ENCODE results near the gene RFXANK. TPM values are rescaled to one million over a fixed set of nuclear protein-coding genes. Genes with fewer than 3 reads are reported as not detected.

Gene RFXANK
- polyA plus RNA-seq, 6 donors from 2014 or later = 74.7 to 141 (median 85.8) TPM

GRCh38 chr19:19230999-19231398, 38.9 kb downstream of the RFXANK start:
- no peaks in the 10 kb centered on the region for H3K4me1 Mint-ChIP-seq
- H3K27ac Mint-ChIP-seq = no peak overlapping the region
- no peaks in the 10 kb centered on the region for H3K36me3 Mint-ChIP-seq
- ATAC-seq (ENCODE audit: low read depth in 2 of 2) = no peak
- H3K27me3 Mint-ChIP-seq = peaks cover 5 to 35% (median 32%) of the 10 kb centered on the region in 3 donors
- peaks cover 1 to 27% (median 17%) of the 10 kb centered on the region in 7 donors for H3K9me3 Mint-ChIP-seq
- no peak overlapping the region for H3K4me3 Mint-ChIP-seq
- no peak for DNase-seq

DNA sequence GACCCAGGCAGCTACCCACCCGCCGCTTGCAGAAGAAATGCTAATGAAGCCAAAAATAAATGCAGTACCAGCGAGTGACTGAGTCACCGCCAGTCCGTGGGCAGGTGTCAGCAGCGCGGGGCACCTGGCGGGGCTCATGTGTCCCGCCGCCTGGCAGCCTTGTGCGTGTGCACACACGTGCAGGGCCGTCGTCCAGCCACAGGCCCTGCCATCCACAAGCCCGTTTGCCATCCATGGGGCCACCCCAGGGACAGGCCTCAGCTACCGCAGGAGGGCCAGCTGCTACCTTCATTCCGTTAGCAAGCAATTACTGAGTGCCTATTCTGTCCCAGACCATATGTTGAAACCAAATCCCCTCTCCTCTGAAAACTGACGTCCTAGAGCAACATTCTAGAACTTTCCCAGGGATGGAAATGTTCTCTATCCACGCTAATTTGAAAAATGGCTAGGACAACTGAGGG, 40.2 kb downstream of the RFXANK start:
- ATAC-seq (ENCODE audit: low read depth in 2 of 2) (no peak), DNase-seq (no peak)
- H3K4me3 Mint-ChIP-seq = no peak overlapping the region
- H3K9me3 Mint-ChIP-seq = peaks cover 5 to 31% (median 20%) of the 10 kb centered on the region in 7 donors
- H3K4me1 Mint-ChIP-seq = no peaks in the 10 kb centered on the region
- H3K27ac Mint-ChIP-seq = no peak overlapping the region
- H3K36me3 Mint-ChIP-seq = no peaks in the 10 kb centered on the region
- peaks cover 5 to 22% (median 21%) of the 10 kb centered on the region in 3 donors for H3K27me3 Mint-ChIP-seq

GRCh38 chr19:19234220-19234816, 42.3 kb downstream of the RFXANK start:
- peaks cover 7 to 26% (median 21%) of the 10 kb centered on the region in 3 donors for H3K27me3 Mint-ChIP-seq
- peaks cover 5 to 36% (median 24%) of the 10 kb centered on the region in 7 donors for H3K9me3 Mint-ChIP-seq
- H3K36me3 Mint-ChIP-seq = no peaks in the 10 kb centered on the region
- H3K4me1 Mint-ChIP-seq = no peaks in the 10 kb centered on the region
- DNase-seq (no peak), ATAC-seq (ENCODE audit: low read depth in 2 of 2) (no peak)
- H3K4me3 Mint-ChIP-seq = no peak overlapping the region
- H3K27ac Mint-ChIP-seq = no peak overlapping the region

DNA sequence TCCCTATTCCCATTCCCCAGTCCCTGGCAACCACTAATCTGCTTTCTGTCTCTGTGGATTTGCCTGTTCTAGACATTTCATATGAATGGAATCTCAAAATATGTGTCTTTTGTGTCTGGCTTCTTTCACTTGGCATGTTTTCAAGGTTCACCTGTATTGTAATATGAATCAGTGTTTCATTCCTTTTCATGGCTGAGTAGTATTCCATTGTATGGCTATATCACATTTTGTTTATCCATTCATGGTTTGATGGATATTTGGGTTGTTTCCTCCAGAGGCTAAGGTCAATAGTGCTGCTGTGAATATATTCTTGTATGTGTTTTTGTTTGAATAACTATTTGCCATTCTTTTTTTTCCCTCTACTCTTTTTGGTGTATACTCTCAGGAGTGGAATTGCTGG, 44.1 kb downstream of the RFXANK start:
- ATAC-seq (ENCODE audit: low read depth in 2 of 2) = no peak
- Mint-ChIP-seq H3K4me3 (peak overlapping the region in 1 of 8 donors; percentile 33), H3K36me3 (peaks cover 0 to 8% of the 10 kb centered on the region in 2 donors), H3K27me3 (peaks cover 7 to 40% (median 34%) of the 10 kb centered on the region in 3 donors), H3K9me3 (peaks cover 5 to 36% (median 24%) of the 10 kb centered on the region in 7 donors), H3K4me1 (no peaks in the 10 kb centered on the region), H3K27ac (no peak overlapping the region)
- no peak for DNase-seq

GRCh38 chr19:19238126-19238894, 46.3 kb downstream of the RFXANK start:
- H3K27me3 Mint-ChIP-seq = peaks cover 7 to 41% (median 26%) of the 10 kb centered on the region in 3 donors
- no peak overlapping the region for H3K27ac Mint-ChIP-seq
- no peak for DNase-seq
- H3K9me3 Mint-ChIP-seq = peaks cover 5 to 28% (median 22%) of the 10 kb centered on the region in 7 donors
- H3K4me1 Mint-ChIP-seq = no peaks in the 10 kb centered on the region
- H3K4me3 Mint-ChIP-seq = no peak overlapping the region
- H3K36me3 Mint-ChIP-seq = peaks cover 0 to 8% of the 10 kb centered on the region in 2 donors
- ATAC-seq (ENCODE audit: low read depth in 2 of 2) = no peak

- Mint-ChIP-seq H3K4me1 (no peaks in the 10 kb centered on the region), H3K27me3 (peaks cover 7 to 41% (median 26%) of the 10 kb centered on the region in 3 donors), H3K9me3 (peaks cover 5 to 21% (median 10%) of the 10 kb centered on the region in 7 donors), H3K27ac (no peak overlapping the region), H3K36me3 (peaks cover 0 to 8% of the 10 kb centered on the region in 2 donors), H3K4me3 (no peak overlapping the region)
- DNase-seq (no peak), ATAC-seq (ENCODE audit: low read depth in 2 of 2) (no peak)
Measured at GRCh38 chr19:19239675-19240074, 47.6 kb downstream of the RFXANK start.

DNA sequence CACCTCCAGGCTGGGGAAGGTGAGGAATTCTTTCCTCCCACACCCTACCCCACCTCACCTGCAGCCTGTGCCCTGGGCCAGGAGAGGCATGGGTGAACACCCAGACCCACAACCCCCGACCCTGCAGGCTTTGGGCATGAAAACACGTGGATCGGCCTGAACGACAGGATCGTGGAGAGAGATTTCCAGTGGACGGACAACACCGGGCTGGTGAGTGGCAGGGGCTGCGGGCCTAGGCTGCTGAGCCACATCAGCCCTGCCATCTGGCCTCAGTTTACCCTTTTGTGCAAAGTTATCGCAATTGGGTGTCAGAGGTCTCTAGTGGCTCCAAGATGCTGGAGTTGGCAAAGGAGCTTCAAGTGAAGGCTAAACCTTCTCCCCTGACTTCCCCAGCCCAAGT, 48.4 kb downstream of the RFXANK start:
- H3K36me3 Mint-ChIP-seq = peaks cover 0 to 8% of the 10 kb centered on the region in 2 donors
- no peak overlapping the region for H3K4me3 Mint-ChIP-seq
- peaks cover 5 to 16% (median 8%) of the 10 kb centered on the region in 7 donors for H3K9me3 Mint-ChIP-seq
- ATAC-seq (ENCODE audit: low read depth in 2 of 2) (no peak), DNase-seq (no peak)
- no peak overlapping the region for H3K27ac Mint-ChIP-seq
- H3K27me3 Mint-ChIP-seq = peaks cover 7 to 43% (median 26%) of the 10 kb centered on the region in 3 donors
- no peaks in the 10 kb centered on the region for H3K4me1 Mint-ChIP-seq

- H3K9me3 Mint-ChIP-seq = peaks cover 0 to 1% (median 0%) of the 10 kb centered on the region in 7 donors
- no peak overlapping the region for H3K27ac Mint-ChIP-seq
- H3K36me3 Mint-ChIP-seq = peaks cover 0 to 8% of the 10 kb centered on the region in 2 donors
- no peaks in the 10 kb centered on the region for H3K4me1 Mint-ChIP-seq
- H3K27me3 Mint-ChIP-seq = peaks cover 22 to 70% (median 51%) of the 10 kb centered on the region in 3 donors
- ATAC-seq (ENCODE audit: low read depth in 2 of 2) = no peak
- no peak overlapping the region for H3K4me3 Mint-ChIP-seq
- no peak for DNase-seq
Measured at GRCh38 chr19:19250196-19250801, 58.2 kb downstream of the RFXANK start.

Other genes starting within 250 kb of the RFXANK start
- gene SUGP2, start 158.7 kb upstream of the RFXANK start, polyA plus RNA-seq (ENCODE audit: low read depth in 6 of 6) = 10 to 100 TPM in 2 of 6 donors, 1 to 10 TPM in 4; 7.2 to 16.3 (median 9.2) TPM
- 10 to 100 TPM; 23.6 to 37.9 (median 28.6) TPM for gene ARMC6, start 158.7 kb upstream of the RFXANK start, polyA plus RNA-seq (ENCODE audit: low read depth in 6 of 6)
- 10 to 100 TPM; 13.5 to 34.1 (median 19.0) TPM for gene SLC25A42, start 128.3 kb upstream of the RFXANK start, polyA plus RNA-seq (ENCODE audit: low read depth in 6 of 6)
- gene TMEM161A, start 53.8 kb upstream of the RFXANK start, polyA plus RNA-seq (ENCODE audit: low read depth in 6 of 6) = 10 to 100 TPM; 15.0 to 22.9 (median 18.3) TPM
- gene MEF2B, start 22.0 kb upstream of the RFXANK start, polyA plus RNA-seq (ENCODE audit: low read depth in 6 of 6) = 1 to 10 TPM in 1 of 6 donors, under 1 TPM in 3, not detected in 2; 0.19 to 1.4 (median 0.38) TPM
- 10 to 100 TPM; 26.2 to 31.6 (median 28.2) TPM for gene BORCS8, start 106 bp upstream of the RFXANK start, polyA plus RNA-seq (ENCODE audit: low read depth in 6 of 6)
- 10 to 100 TPM; 25.6 to 38.4 (median 31.4) TPM for gene NR2C2AP, start 11.2 kb downstream of the RFXANK start, polyA plus RNA-seq (ENCODE audit: low read depth in 6 of 6)
- not detected for gene NCAN, start 19.7 kb downstream of the RFXANK start, polyA plus RNA-seq (ENCODE audit: low read depth in 6 of 6)
- gene TM6SF2, start 81.0 kb downstream of the RFXANK start, polyA plus RNA-seq (ENCODE audit: low read depth in 6 of 6) = not detected
- gene SUGP1, start 128.3 kb downstream of the RFXANK start, polyA plus RNA-seq (ENCODE audit: low read depth in 6 of 6) = 10 to 100 TPM; 22.8 to 45.7 (median 26.5) TPM
- gene MAU2, start 128.6 kb downstream of the RFXANK start, polyA plus RNA-seq (ENCODE audit: low read depth in 6 of 6) = 10 to 100 TPM; 17.6 to 39.9 (median 24.2) TPM
- gene GATAD2A, start 213.4 kb downstream of the RFXANK start, polyA plus RNA-seq (ENCODE audit: low read depth in 6 of 6) = 10 to 100 TPM in 3 of 6 donors, 1 to 10 TPM in 3; 2.2 to 19.2 (median 10.6) TPM